ENCODE measurements around the gene PRDX4.

Gene PRDX4

GRCh38 chrX:23720117-23720677, 52.9 kb downstream of the PRDX4 start:
- no peak for DNase-seq (ENCODE audit: insufficient read length, low spot score)
- no peak for FAIRE-seq
- no peak for TF ChIP-seq POLR2A (IDR thresholded peaks at IDR 0.05; ENCODE audit: low read depth, low read length)

GRCh38 chrX:23726191-23726590, 58.9 kb downstream of the PRDX4 start:
- DNase-seq (ENCODE audit: insufficient read length, low spot score) (no peak), FAIRE-seq (no peak)
- no peak for TF ChIP-seq POLR2A (IDR thresholded peaks at IDR 0.05; ENCODE audit: low read depth, low read length)

DNA sequence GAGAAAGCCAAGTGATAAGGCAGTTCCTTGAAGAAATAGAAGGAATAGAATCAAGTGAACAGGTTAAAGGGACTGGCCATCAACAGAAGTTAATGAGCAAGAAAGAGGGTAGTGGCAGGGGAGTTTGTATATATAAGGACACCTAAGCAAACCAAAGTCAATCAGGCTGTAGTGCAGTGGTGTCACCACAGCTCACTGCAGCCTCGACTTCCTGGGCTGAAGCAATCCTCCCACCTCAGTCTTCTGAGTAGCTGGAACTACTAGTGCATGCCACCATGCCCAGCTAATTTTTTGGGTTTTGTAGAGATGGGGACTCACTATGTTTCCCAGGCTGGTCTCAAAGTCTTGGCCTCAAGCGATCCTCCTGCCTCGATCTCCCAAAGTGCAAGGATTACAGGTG, 59.9 kb downstream of the PRDX4 start:
- DNase-seq (ENCODE audit: insufficient read length, low spot score), result no peak
- TF ChIP-seq POLR2A (IDR thresholded peaks at IDR 0.05; ENCODE audit: low read depth, low read length), result no peak
- FAIRE-seq, result no peak

DNA sequence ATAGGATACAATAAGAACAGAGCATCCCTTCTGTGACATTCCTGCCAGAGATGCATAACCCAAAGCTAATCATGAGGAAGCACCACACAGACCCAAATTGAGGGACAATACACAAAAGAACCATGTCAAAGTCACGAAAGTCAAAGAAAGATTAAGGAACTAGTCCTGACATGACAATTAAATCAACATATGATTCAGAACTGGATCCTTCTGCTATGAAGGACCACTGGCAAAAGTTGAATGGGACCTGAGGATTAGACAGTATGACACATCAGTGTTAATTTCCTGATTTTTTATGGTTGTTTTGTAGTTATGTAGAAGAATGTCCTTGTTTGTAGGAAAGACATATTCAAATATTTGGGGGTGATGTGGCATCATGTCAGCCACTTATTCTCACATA, 61.9 kb downstream of the PRDX4 start:
- TF ChIP-seq POLR2A (IDR thresholded peaks at IDR 0.05; ENCODE audit: low read depth, low read length), result no peak
- DNase-seq (ENCODE audit: insufficient read length, low spot score) (no peak), FAIRE-seq (no peak)

GRCh38 chrX:23731951-23732350, 64.7 kb downstream of the PRDX4 start:
- DNase-seq (ENCODE audit: insufficient read length, low spot score) (no peak), FAIRE-seq (no peak)
- no peak for TF ChIP-seq POLR2A (IDR thresholded peaks at IDR 0.05; ENCODE audit: low read depth, low read length)

DNA sequence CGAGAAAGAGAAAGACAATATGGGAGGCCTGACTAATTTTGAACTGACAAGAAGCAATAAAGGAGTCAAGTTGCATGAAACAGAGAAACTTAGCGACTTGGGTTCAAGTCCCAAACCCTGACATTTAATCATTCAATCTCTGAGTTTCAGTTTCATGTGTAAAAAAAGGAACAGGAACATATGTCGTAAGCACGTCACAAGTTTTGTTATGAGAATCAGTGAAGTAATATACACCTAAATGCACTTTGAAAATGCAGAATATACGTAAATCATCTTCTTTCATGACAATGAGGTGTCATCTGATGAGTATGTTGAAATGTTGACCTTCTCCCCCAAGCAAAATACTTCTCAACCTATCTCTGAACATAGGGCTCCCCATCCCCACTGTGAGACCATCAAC, 65.4 kb downstream of the PRDX4 start:
- DNase-seq (ENCODE audit: insufficient read length, low spot score) (no peak), FAIRE-seq (no peak)
- TF ChIP-seq POLR2A (IDR thresholded peaks at IDR 0.05; ENCODE audit: low read depth, low read length), result no peak

Measured in H54 (cell line).